ENCODE data around the gene PRKCD.

PRKCD gene

DNA sequence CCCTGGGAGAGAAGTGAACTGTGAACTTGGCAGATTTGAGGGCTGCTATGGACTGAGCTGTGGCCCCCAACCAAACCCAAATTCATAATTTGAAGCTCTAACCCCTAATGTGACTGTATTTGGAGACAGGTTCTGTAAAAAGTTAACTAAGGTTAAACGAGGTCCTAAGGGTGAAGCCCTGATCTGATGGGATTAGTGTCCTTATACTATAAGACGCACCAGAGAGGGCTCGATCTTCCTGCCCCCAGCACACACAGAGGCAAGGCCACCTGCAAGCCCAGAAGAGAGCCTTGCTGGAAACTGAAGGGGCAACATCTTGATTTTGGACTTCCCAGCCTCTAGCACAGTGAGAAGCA lies 60.8 kb downstream of the PRKCD start:
- no peak for DNase-seq

- no peak for DNase-seq
These were observed 61.3 kb downstream of the PRKCD start for GRCh38 chr3:53222183-53222901.

- no peak for DNase-seq
These were observed 62.0 kb downstream of the PRKCD start for GRCh38 chr3:53223025-53223424.

GRCh38 chr3:53223541-53223966 lies 62.5 kb downstream of the PRKCD start:
- no peak for DNase-seq

DNA sequence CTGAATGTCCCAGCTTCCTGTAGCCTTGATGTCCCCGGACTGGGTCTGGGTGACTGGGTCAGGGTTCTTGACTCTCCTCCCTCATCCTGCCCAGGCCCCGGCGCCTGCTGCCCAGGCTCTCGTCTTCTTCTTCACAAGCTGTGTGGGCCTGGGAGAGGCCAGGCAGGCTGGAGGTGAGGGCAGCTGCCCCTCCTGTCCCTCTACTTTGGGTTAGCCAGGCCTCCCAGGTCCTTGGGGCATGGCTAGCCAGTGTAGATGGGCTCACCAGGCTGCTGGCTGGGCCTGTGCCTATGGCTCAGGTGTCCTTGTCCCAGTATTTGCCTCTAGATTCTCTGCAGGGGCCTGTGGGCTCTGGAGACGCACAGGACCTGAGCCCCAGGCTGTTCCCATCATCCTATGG lies 63.0 kb downstream of the PRKCD start:
- no peak for DNase-seq

- DNase-seq, result no peak
These were observed 63.5 kb downstream of the PRKCD start for GRCh38 chr3:53224536-53224935.

GRCh38 chr3:53225181-53225580 lies 64.2 kb downstream of the PRKCD start:
- no peak for DNase-seq

GRCh38 chr3:53225651-53226050 lies 64.6 kb downstream of the PRKCD start:
- DNase-seq, result no peak

DNA sequence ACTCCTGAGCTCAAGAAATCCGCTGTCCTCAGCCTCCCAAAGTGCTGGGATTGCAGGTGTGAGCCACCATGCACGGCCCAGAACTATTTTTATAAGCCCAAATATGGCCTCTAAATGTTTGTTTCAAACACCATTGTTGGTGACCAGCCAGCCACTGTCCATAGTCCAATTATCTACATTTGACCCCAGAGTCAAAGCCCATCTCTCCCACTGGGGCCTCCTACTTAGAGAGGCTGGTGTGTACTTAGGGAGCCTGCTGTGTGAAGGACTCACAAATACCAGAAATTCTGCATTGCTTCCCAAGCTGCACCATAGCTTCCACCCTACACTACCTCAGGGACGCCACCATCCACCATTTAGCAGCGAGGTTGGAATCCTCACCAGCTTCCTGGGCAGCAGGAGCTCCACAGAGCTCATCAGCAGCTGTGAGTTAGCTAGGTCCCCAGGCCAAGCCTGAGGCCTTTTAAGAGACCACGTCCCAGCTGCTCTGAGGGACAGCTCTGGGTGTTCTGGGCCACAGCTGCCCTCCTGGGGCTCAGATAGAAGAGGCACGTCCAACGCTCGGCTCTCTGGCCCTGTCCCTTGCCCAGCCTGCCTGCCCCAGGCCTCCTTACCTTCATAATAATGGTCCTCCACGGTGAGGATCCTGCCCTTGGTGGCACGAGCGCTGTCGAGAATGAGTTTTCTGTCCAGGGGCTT lies 65.3 kb downstream of the PRKCD start:
- DNase-seq, result no peak

DNA sequence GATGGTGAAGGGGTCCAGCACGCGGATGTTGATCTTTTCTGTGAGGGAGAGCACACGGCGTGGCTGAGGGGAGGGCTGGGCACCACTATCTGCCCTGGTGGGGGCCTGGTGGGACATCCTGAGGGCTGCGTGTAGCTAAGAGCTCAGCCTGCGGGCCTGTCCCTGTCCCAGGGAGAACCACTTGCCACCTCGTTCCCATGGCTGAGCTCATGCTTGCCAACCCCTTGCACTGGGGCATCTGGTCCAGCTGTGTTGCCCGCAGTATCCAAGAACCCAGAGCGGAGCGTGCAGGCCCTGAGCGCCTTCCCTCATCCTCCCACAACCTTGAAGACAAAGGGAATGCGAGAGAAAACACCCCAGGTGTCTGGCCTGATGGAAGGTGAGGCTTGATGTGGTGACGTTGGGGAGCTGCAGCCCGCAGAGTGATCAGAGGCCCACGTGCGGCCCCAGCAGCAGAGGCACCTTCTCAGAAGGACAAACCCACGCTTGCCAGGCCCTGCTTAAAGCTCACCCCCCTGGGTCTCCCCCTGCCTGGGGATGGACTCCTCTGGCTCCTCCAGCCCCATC lies 65.9 kb downstream of the PRKCD start:
- no peak for DNase-seq

GRCh38 chr3:53227993-53228885 lies 67.2 kb downstream of the PRKCD start:
- no peak for DNase-seq

- DNase-seq, result no peak
These were observed 68.2 kb downstream of the PRKCD start for GRCh38 chr3:53229171-53229570.

- no peak for DNase-seq
These were observed 68.6 kb downstream of the PRKCD start for GRCh38 chr3:53229606-53230005.

DNA sequence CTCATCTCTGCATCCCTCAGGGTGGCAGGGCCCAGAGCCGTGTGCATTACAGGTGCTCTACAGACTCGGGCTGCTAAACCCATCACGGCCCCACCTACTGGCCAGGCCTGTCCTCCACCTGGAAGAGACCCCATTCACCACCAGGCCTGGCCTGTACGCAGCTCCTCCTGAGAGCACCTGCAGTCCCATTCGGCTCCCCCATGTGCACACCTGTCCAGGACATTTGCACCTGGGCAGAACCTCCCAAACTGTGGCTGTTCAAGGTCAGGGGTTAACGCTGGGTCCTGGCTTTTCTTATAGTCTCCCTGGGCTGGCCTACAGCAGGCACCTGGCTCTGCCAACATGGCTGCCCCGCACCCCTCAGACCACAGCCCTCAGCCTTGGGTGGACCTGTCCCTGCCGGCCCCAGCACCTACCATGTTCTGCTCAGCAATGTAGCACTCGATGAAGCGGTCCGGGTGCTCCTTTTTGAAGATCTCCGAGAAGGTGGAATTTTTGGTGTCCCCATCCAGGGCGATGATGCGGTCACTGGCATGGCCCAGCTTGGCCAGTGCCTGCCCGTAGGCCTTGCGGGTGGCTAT lies 69.1 kb downstream of the PRKCD start:
- no peak for DNase-seq

DNA sequence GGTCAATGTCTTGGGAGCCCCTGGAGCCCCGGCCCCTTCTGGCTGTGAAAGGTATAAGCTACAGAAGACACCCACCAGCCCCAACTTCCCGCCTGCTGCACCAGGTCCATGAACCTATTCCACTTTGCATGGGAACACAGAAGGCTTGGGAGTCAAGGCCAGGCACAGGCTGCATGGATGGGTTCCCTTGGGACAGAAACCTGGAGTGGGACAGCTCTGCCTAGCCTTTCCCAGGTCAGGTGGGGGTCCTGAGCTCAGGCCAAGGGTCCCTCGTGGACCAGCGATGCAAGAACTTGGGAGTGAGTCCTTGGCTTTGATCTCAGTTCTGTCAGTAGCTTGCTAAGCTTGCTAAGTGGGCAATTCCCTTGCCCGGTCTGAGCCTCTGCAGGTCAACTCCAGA lies 69.8 kb downstream of the PRKCD start:
- DNase-seq, result no peak

- no peak for DNase-seq
These were observed 70.8 kb downstream of the PRKCD start for GRCh38 chr3:53231532-53232511.

GRCh38 chr3:53232641-53233377 lies 71.8 kb downstream of the PRKCD start:
- DNase-seq, result no peak

GRCh38 chr3:53234130-53234840 lies 73.3 kb downstream of the PRKCD start:
- no peak for DNase-seq

GRCh38 chr3:53234841-53235232 lies 73.8 kb downstream of the PRKCD start:
- no peak for DNase-seq

- no peak for DNase-seq
These were observed 74.5 kb downstream of the PRKCD start for GRCh38 chr3:53235545-53235944.

All from GOT3 (cell line).